Uterus (tissue), 4 donors: ENCODE results near the gene WNT7A. TPM values are rescaled to one million over a fixed set of nuclear protein-coding genes. Genes with fewer than 3 reads are reported as not detected.

Experiments
- DNase-seq, 2 donors: peaks; one replicate each; pipeline ENCODE4 v3.0.0-alpha.2; 2019 to 2020
- H3K27ac ChIP-seq, 2 donors: fragments of 200-600 bp; sonication (generic); 1 replicate in 1 of 2; 2 replicates in 1 of 2; pipeline ENCODE4 v1.5.1; 2016 to 2018
- H3K27me3 ChIP-seq, 2 donors: fragments of 200-600 bp; sonication (generic); one replicate each; pipeline ENCODE4 v1.5.1; 2018 to 2019; ENCODE audit warnings: control low read depth in 1 of 2
- H3K36me3 ChIP-seq, 2 donors: fragments of 200-600 bp; sonication (generic); one replicate each; pipeline ENCODE4 v1.5.1; 2019; ENCODE audit warnings: control low read depth in 1 of 2
- H3K4me1 ChIP-seq, 2 donors: fragments of 200-600 bp; sonication (generic); one replicate each; pipeline ENCODE4 v1.5.1; 2018 to 2019; ENCODE audit warnings: control low read depth in 1 of 2
- H3K4me3 ChIP-seq, 2 donors: fragments of 200-600 bp; sonication (generic); 1 replicate in 1 of 2; 2 replicates in 1 of 2; pipeline ENCODE4 v1.5.1; 2018 to 2019; ENCODE audit warnings: mild to moderate bottlenecking in 1 of 2
- H3K9me3 ChIP-seq, 2 donors: fragments of 200-600 bp; sonication (generic); one replicate each; pipeline ENCODE4 v1.5.1; 2019; ENCODE audit warnings: control low read depth in 1 of 2
- POLR2A ChIP-seq, 2 donors: fragments of 450-650 bp; IDR thresholded peaks; one replicate each; pipeline ENCODE4 v1.6.1; 2016; ENCODE audit warnings: antibody characterized with exemption in 2 of 2, mild to moderate bottlenecking in 1 of 2, moderate library complexity in 1 of 2
- intact Hi-C: fragments of 100-400 bp; cut with DNase I; formaldehyde crosslinking; loops from one replicate; pipeline ENCODE4 v1.15.1; 2023; ENCODE audit warnings: low total_unique reads
- total RNA-seq, 4 donors: library from RNA; depleted of rRNA in 3 of 4; stranded (reverse); fragments of >200 nt in 3 of 4; gene quantifications; one replicate each; pipeline versions ENCODE4 v1.1.0 to v1.2.4, GENCODE V29; 2014 to 2023
- TF ChIP-seq, protein P1 (sequence below), 4 experiments: fragments of 200-600 bp in 2 of 4; fragments of 450-650 bp in 2 of 4; sonication (generic) in 2 of 4; IDR thresholded peaks; one replicate each; pipeline ENCODE4 v1.5.1; 2016 to 2019; ENCODE audit warnings: antibody characterized with exemption in 4 of 4, mild to moderate bottlenecking in 2 of 4, moderate library complexity in 1 of 4
- donor health status: DM: yes; HTN: yes; CAD: no.

The WNT7A gene
- total RNA-seq, 4 donors from 2014 or later = 0.21 to 19.8 (median 0.26) TPM; not detected in 1

DNA sequence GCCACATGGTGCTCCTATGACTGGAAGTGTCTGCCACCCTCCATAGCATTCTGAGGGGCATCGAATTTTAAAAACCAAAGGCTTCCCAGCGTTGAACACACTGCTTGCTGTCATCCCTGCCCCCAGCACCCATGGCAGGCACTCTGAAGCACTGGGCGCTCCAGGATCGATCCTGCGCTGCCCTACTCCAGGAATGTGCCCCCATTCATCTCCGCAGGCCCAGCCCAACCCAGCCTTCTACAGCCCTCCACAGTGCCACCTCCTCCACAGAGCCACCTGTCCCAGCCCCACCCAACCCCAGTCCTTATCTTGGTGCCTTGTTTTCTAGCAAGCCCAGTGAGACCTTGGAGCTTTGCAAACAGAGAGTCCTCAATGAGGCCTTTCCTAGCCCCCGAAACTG lies 52.2 kb downstream of the WNT7A start:
- no peaks in the 10 kb centered on the region for H3K27me3 ChIP-seq
- intact Hi-C loops = no loop called here
- TF ChIP-seq, protein P1, sequence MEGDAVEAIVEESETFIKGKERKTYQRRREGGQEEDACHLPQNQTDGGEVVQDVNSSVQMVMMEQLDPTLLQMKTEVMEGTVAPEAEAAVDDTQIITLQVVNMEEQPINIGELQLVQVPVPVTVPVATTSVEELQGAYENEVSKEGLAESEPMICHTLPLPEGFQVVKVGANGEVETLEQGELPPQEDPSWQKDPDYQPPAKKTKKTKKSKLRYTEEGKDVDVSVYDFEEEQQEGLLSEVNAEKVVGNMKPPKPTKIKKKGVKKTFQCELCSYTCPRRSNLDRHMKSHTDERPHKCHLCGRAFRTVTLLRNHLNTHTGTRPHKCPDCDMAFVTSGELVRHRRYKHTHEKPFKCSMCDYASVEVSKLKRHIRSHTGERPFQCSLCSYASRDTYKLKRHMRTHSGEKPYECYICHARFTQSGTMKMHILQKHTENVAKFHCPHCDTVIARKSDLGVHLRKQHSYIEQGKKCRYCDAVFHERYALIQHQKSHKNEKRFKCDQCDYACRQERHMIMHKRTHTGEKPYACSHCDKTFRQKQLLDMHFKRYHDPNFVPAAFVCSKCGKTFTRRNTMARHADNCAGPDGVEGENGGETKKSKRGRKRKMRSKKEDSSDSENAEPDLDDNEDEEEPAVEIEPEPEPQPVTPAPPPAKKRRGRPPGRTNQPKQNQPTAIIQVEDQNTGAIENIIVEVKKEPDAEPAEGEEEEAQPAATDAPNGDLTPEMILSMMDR (IDR thresholded peaks at IDR 0.05) = no peak
- no peak for TF ChIP-seq POLR2A (IDR thresholded peaks at IDR 0.05)
- H3K27ac ChIP-seq = no peak overlapping the region
- no peaks in the 10 kb centered on the region for H3K4me1 ChIP-seq
- DNase-seq = no peak
- no peaks in the 10 kb centered on the region for H3K36me3 ChIP-seq
- H3K9me3 ChIP-seq = no peaks in the 10 kb centered on the region
- H3K4me3 ChIP-seq = no peak overlapping the region

DNA sequence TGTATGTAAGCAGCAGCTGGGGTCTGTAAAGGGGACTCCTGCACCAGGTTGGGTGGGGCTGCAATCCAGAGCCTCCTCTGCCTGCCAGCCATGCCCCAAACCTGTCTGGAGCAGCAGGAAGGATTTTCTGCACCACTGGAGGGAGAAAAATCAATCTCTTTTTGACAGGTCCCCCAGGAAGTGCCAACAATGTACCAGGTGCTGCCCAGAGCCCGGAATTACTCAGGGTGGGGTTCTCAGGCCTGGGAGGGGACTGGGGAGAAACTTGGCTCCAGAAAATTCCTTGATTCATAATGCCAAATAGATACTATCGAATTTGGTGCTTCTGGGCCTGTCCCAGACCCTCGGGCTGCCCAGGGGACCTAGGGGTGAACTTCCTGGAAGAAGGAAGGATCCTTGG lies 52.6 kb downstream of the WNT7A start:
- intact Hi-C loops = no loop called here
- H3K4me1 ChIP-seq = no peaks in the 10 kb centered on the region
- DNase-seq = no peak

DNA sequence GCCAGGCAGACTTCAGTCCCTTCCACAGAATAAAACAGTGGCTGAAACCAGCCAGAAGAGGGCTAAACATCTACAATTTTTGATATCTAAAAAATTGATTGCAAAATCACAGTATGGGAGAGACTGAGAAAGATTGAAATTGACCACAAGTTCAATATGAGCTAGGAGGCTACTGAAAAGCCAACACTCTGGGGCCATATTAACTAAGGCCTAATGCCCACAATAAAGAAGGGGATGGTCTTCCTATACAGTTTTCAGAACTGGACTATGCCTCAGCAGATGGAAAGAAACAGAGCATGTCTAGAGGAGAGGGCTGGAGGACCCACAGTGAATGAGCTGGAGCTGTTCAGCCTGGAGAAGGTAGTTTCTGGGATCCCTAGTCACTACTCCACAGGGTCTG lies 53.2 kb downstream of the WNT7A start:
- no peak for TF ChIP-seq POLR2A (IDR thresholded peaks at IDR 0.05)
- TF ChIP-seq, protein P1 (IDR thresholded peaks at IDR 0.05) = no peak
- Histone ChIP-seq H3K27me3 (no peaks in the 10 kb centered on the region), H3K4me3 (no peak overlapping the region), H3K9me3 (no peaks in the 10 kb centered on the region), H3K4me1 (no peaks in the 10 kb centered on the region), H3K27ac (no peak overlapping the region), H3K36me3 (no peaks in the 10 kb centered on the region)
- DNase-seq = no peak
- intact Hi-C loops = no loop called here

More for the DNA sequence above, 52.6 kb downstream of the WNT7A start:
- no peaks in the 10 kb centered on the region for H3K27me3 ChIP-seq
- TF ChIP-seq, protein P1 (IDR thresholded peaks at IDR 0.05) = no peak
- TF ChIP-seq POLR2A (IDR thresholded peaks at IDR 0.05) = no peak
- no peak overlapping the region for H3K4me3 ChIP-seq
- H3K9me3 ChIP-seq = no peaks in the 10 kb centered on the region
- H3K36me3 ChIP-seq = no peaks in the 10 kb centered on the region
- H3K27ac ChIP-seq = no peak overlapping the region

DNA sequence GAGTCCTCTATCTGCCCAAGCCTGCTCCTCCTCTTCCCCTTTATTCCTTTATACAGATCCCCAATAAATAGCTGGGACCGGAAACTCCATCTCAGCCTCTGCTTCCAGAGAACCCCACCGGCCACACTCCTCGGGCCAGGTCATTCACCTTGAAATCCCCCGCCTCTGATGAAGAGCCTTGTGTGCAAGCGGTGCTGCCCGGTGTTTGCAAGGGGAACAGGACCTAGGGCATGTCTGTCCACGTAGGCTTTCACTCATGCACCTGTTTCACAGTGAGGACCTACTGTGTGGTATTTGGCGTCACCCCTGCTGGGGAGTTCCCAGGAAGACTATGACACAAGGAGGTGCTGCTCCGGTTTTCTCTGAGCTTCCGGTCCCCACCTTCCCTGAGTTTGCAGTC lies 54.0 kb downstream of the WNT7A start:
- Histone ChIP-seq H3K4me3 (no peak overlapping the region), H3K36me3 (no peaks in the 10 kb centered on the region), H3K9me3 (no peaks in the 10 kb centered on the region), H3K27me3 (no peaks in the 10 kb centered on the region), H3K4me1 (no peaks in the 10 kb centered on the region), H3K27ac (no peak overlapping the region)
- DNase-seq = no peak
- TF ChIP-seq, protein P1 (IDR thresholded peaks at IDR 0.05) = no peak
- TF ChIP-seq POLR2A (IDR thresholded peaks at IDR 0.05) = no peak
- intact Hi-C loops = no loop called here

DNA sequence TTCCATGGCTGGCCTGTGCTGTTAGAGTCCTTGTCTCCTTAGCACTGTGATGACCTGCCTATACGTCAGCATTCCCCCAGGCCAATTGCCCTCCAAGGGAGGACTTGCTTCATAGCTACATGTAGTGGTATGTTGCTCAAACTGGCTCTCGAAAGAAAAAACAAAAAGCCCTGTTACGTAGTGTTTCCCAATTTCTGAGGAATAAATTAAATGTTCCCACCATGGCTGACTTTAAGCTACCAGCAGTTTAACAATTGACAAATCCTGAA lies 54.6 kb downstream of the WNT7A start:
- H3K4me1 ChIP-seq = no peaks in the 10 kb centered on the region

More for the DNA sequence above, 54.6 kb downstream of the WNT7A start:
- H3K27me3 ChIP-seq = no peaks in the 10 kb centered on the region
- no peak overlapping the region for H3K4me3 ChIP-seq
- no peaks in the 10 kb centered on the region for H3K9me3 ChIP-seq
- no peak for TF ChIP-seq POLR2A (IDR thresholded peaks at IDR 0.05)
- TF ChIP-seq, protein P1 (IDR thresholded peaks at IDR 0.05) = no peak
- DNase-seq = no peak
- intact Hi-C loops = no loop called here
- no peak overlapping the region for H3K27ac ChIP-seq
- H3K36me3 ChIP-seq = no peaks in the 10 kb centered on the region
